Thymus (tissue), 11 donors: ENCODE measurements around the gene GOSR1. TPM values are rescaled to one million over a fixed set of nuclear protein-coding genes. Genes with fewer than 3 reads are reported as not detected.
"Not testable (repeated sequence)": the region's sequence is repeated elsewhere in the genome, so short reads cannot be mapped to it uniquely, and the experiment has no call there.

Source experiments
- DNase-seq, 9 donors: peaks; one replicate each; pipeline ENCODE4 v3.0.0-alpha.2; 2013; ENCODE audit warnings: low spot score in 9 of 9, low read depth in 6 of 9, missing footprints in 1 of 9
- H3K27ac ChIP-seq, 2 donors: one replicate each; pipeline ENCODE4 v1.5.1; 2013; ENCODE audit warnings: control low read depth in 1 of 2, low read depth in 1 of 2, low read length in 1 of 2, mild to moderate bottlenecking in 1 of 2, moderate library complexity in 1 of 2
- H3K27me3 ChIP-seq, 2 donors: one replicate each; pipeline ENCODE4 v1.5.1; 2013; ENCODE audit warnings: low read length in 1 of 2; ENCODE audit not compliant: control insufficient read depth in 2 of 2, insufficient read depth in 1 of 2
- H3K36me3 ChIP-seq, 2 donors: one replicate each; pipeline ENCODE4 v1.5.1; 2013; ENCODE audit warnings: low read length in 1 of 2, mild to moderate bottlenecking in 1 of 2, moderate library complexity in 1 of 2; ENCODE audit not compliant: control insufficient read depth in 2 of 2, insufficient read depth in 2 of 2
- H3K4me1 ChIP-seq, 2 donors: one replicate each; pipeline ENCODE4 v1.5.1; 2013; ENCODE audit warnings: low read length in 2 of 2; ENCODE audit not compliant: control insufficient read depth in 2 of 2, insufficient read depth in 2 of 2
- H3K4me3 ChIP-seq, 2 donors: one replicate each; pipeline ENCODE4 v1.5.1; 2013; ENCODE audit warnings: low read length in 2 of 2, control low read depth in 1 of 2, mild to moderate bottlenecking in 1 of 2
- H3K9me3 ChIP-seq, 2 donors: one replicate each; pipeline ENCODE4 v1.5.1; 2013; ENCODE audit warnings: low read length in 1 of 2, mild to moderate bottlenecking in 1 of 2; ENCODE audit not compliant: control insufficient read depth in 2 of 2, insufficient read depth in 1 of 2
- WGBS: extraction: QIAGEN DNeasy Blood & Tissue Kit; methylation state at CpG from one replicate; pipeline ENCODE4 v1.1.7; 2013; 5-methylcytosine and 5-hydroxymethylcytosine counted together
- polyA plus RNA-seq: library from polyadenylated mRNA; stranded (reverse); fragments of 200-250 nt; gene quantifications from one replicate; pipeline ENCODE4 v1.2.3, GENCODE V29; 2013
- total RNA-seq: library from RNA; stranded (reverse); fragments of 120-200 nt; gene quantifications from one replicate; pipeline ENCODE4 v1.2.4, GENCODE V29; 2013
- donor health status: healthy.

Gene GOSR1
- total and polyA plus RNA-seq, 2 donors, result 22.2 to 26.2 TPM

GRCh38 chr17:30566516-30567225 is 89.5 kb downstream of the GOSR1 start:
- not testable (repeated sequence) for H3K4me1 ChIP-seq, H3K36me3 ChIP-seq, H3K4me3 ChIP-seq, H3K9me3 ChIP-seq, DNase-seq, H3K27ac ChIP-seq, H3K27me3 ChIP-seq
- 93% methylated on average over 10 of the region's 10 CpGs for WGBS

GRCh38 chr17:30567231-30568116 is 90.3 kb downstream of the GOSR1 start:
- H3K9me3 ChIP-seq, result no peaks in the 10 kb centered on the region
- no peak overlapping the region for H3K27ac ChIP-seq
- H3K36me3 ChIP-seq, result no peaks in the 10 kb centered on the region
- no peak for DNase-seq
- WGBS, result 94% methylated on average over 17 of the region's 17 CpGs
- H3K4me1 ChIP-seq, result peaks cover 0 to 6% of the 10 kb centered on the region in 2 donors
- H3K27me3 ChIP-seq, result peaks cover 0 to 3% of the 10 kb centered on the region in 2 donors
- no peak overlapping the region for H3K4me3 ChIP-seq

- Histone ChIP-seq H3K9me3 (no peaks in the 10 kb centered on the region), H3K4me1 (peaks cover 0 to 6% of the 10 kb centered on the region in 2 donors), H3K27me3 (peaks cover 0 to 3% of the 10 kb centered on the region in 2 donors), H3K36me3 (no peaks in the 10 kb centered on the region), H3K4me3 (no peak overlapping the region), H3K27ac (no peak overlapping the region)
- no peak for DNase-seq
- WGBS, result 95% methylated on average over 8 of the region's 8 CpGs
Measured at GRCh38 chr17:30568117-30568430, 90.9 kb downstream of the GOSR1 start.

- H3K9me3 ChIP-seq, H3K27me3 ChIP-seq, H3K27ac ChIP-seq, DNase-seq, H3K4me1 ChIP-seq, H3K36me3 ChIP-seq, H3K4me3 ChIP-seq: not testable (repeated sequence)
- 93% methylated on average over 12 of the region's 12 CpGs for WGBS
Measured at GRCh38 chr17:30569531-30570175, 92.4 kb downstream of the GOSR1 start.

DNA sequence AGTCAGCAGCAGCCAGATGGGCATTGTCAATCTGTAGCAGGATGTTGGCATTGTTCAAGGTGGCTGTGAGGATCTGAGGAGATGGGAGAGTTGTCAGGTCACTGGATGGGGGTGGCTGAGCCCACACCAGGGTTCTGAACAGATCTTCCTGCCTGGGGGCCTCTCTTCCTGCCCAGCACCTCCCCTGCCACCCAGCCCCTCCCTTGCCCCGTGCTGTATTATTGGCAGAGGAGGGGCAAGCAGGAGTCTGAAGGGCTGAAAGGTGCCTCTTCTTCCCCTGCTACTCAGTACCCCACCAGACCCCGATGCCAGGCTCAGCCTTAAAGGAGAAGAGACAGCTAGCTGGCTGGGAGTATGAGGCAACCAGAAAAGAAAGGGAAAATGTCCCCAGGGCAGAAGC is 93.0 kb downstream of the GOSR1 start:
- no peaks in the 10 kb centered on the region for H3K9me3 ChIP-seq
- no peaks in the 10 kb centered on the region for H3K27me3 ChIP-seq
- no peaks in the 10 kb centered on the region for H3K36me3 ChIP-seq
- 4% methylated on average over 2 of the region's 2 CpGs for WGBS
- DNase-seq, result no peak
- no peak overlapping the region for H3K27ac ChIP-seq
- no peaks in the 10 kb centered on the region for H3K4me1 ChIP-seq
- no peak overlapping the region for H3K4me3 ChIP-seq

DNA sequence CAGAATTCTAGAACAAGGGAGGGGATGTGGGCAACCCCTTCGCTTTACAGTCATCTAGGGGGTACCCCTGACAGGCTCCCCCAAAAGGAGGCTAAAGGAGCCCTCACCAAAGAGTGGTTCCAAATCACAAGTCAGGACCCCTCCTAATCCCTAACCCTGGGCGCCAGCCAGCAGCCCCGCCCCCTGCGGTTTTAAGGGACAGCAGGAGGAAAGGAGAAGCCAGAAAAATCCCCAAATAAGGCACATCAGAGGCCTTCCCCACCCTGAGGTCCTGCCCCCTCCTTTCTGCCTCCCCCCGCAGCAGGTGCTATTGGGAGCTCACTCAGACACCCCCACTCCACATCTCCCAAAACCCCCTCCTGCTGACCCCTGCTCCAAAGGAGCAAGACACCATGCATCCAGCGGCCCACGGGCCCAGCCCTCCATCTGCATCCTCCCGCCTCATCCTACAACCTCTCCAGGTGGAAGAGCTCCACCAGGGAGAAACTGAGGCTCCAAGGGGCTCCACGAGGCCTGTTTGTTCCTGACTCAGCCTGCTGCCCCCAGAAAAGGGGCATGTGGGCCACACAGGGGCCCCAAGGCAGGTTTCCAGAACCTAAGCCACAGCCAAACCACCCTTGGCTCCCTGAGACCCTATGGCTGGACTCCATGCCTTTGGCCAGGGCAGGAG is 93.5 kb downstream of the GOSR1 start:
- Histone ChIP-seq H3K4me1 (no peaks in the 10 kb centered on the region), H3K9me3 (no peaks in the 10 kb centered on the region), H3K27me3 (no peaks in the 10 kb centered on the region), H3K36me3 (no peaks in the 10 kb centered on the region), H3K4me3 (no peak overlapping the region), H3K27ac (no peak overlapping the region)
- DNase-seq, result no peak
- WGBS, result 62% methylated on average over 9 of the region's 9 CpGs

- 96% methylated on average over 14 of the region's 14 CpGs for WGBS
- not testable (repeated sequence) for H3K27ac ChIP-seq, H3K4me3 ChIP-seq, H3K27me3 ChIP-seq, H3K4me1 ChIP-seq, H3K36me3 ChIP-seq, DNase-seq, H3K9me3 ChIP-seq
Measured at GRCh38 chr17:30571404-30571803, 94.2 kb downstream of the GOSR1 start.

DNA sequence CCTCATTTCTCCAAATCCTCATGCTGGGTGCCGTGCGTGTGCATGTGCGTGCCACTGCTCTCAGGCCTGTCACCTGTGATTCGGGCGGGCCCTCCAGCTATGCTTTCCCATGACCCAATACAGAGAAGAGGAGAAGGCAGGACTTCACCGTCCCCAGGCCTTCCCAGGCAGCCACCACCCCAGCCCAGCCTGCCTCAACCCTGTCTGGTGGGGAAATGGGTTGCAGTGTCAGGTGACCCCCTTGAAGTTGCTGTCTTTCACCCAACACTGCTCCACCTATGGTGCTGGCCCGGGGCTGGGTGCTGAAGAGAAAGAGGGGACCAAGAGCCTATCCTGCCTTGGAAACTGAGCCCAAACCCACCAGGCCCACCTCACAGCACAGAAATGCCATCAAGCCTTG is 94.7 kb downstream of the GOSR1 start:
- WGBS, result 97% methylated on average over 7 of the region's 7 CpGs
- Histone ChIP-seq H3K4me3 (no peak overlapping the region), H3K27ac (no peak overlapping the region), H3K27me3 (no peaks in the 10 kb centered on the region), H3K36me3 (no peaks in the 10 kb centered on the region), H3K9me3 (no peaks in the 10 kb centered on the region), H3K4me1 (no peaks in the 10 kb centered on the region)
- no peak for DNase-seq
